Measurements from ENCODE around the gene ARHGEF10L.

ARHGEF10L gene

GRCh38 chr1:17521946-17522612, 17.4 kb upstream of the ARHGEF10L start:
- FAIRE-seq (no peak), DNase-seq (ENCODE audit: extremely low spot score, insufficient read length, low read depth) (no peak)

GRCh38 chr1:17523321-17524041, 16.0 kb upstream of the ARHGEF10L start:
- DNase-seq (ENCODE audit: extremely low spot score, insufficient read length, low read depth), result no peak
- FAIRE-seq, result no peak

- DNase-seq (ENCODE audit: extremely low spot score, insufficient read length, low read depth) (no peak), FAIRE-seq (no peak)
These were observed 14.9 kb upstream of the ARHGEF10L start for GRCh38 chr1:17524645-17525044.

- DNase-seq (ENCODE audit: extremely low spot score, insufficient read length, low read depth) (no peak), FAIRE-seq (no peak)
These were observed 13.4 kb upstream of the ARHGEF10L start for GRCh38 chr1:17525996-17526686.

GRCh38 chr1:17527036-17527914, 12.2 kb upstream of the ARHGEF10L start:
- FAIRE-seq (no peak), DNase-seq (ENCODE audit: extremely low spot score, insufficient read length, low read depth) (no peak)

- FAIRE-seq, result no peak
- no peak for DNase-seq (ENCODE audit: extremely low spot score, insufficient read length, low read depth)
These were observed 10.1 kb upstream of the ARHGEF10L start for GRCh38 chr1:17529381-17529780.

- FAIRE-seq (no peak), DNase-seq (ENCODE audit: extremely low spot score, insufficient read length, low read depth) (no peak)
These were observed 8.2 kb upstream of the ARHGEF10L start for GRCh38 chr1:17531343-17531681.

GRCh38 chr1:17531682-17532487, 7.6 kb upstream of the ARHGEF10L start:
- DNase-seq (ENCODE audit: extremely low spot score, insufficient read length, low read depth), result no peak
- FAIRE-seq, result no peak

- FAIRE-seq, result no peak
- no peak for DNase-seq (ENCODE audit: extremely low spot score, insufficient read length, low read depth)
These were observed 6.3 kb upstream of the ARHGEF10L start for GRCh38 chr1:17533201-17533600.

- FAIRE-seq, result no peak
These were observed 4.1 kb upstream of the ARHGEF10L start for GRCh38 chr1:17535300-17535936.

GRCh38 chr1:17538010-17538409, 1.5 kb upstream of the ARHGEF10L start:
- DNase-seq (ENCODE audit: extremely low spot score, insufficient read length, low read depth) (no peak), FAIRE-seq (no peak)

More at GRCh38 chr1:17535300-17535936, 4.1 kb upstream of the ARHGEF10L start:
- no peak for DNase-seq (ENCODE audit: extremely low spot score, insufficient read length, low read depth)

- DNase-seq (ENCODE audit: extremely low spot score, insufficient read length, low read depth), result no peak
These were observed 925 bp upstream of the ARHGEF10L start for GRCh38 chr1:17538428-17539117.

GRCh38 chr1:17539118-17539476, 401 bp upstream of the ARHGEF10L start:
- DNase-seq (ENCODE audit: extremely low spot score, insufficient read length, low read depth) (no peak), FAIRE-seq (no peak)

More at GRCh38 chr1:17538428-17539117, 925 bp upstream of the ARHGEF10L start:
- no peak for FAIRE-seq

- DNase-seq (ENCODE audit: extremely low spot score, insufficient read length, low read depth), result no peak
- no peak for FAIRE-seq
These were observed 930 bp downstream of the ARHGEF10L start for GRCh38 chr1:17540255-17541001.

- DNase-seq (ENCODE audit: extremely low spot score, insufficient read length, low read depth) (no peak), FAIRE-seq (no peak)
These were observed 3.1 kb downstream of the ARHGEF10L start for GRCh38 chr1:17542645-17543044.

- FAIRE-seq (no peak), DNase-seq (ENCODE audit: extremely low spot score, insufficient read length, low read depth) (no peak)
These were observed 5.4 kb downstream of the ARHGEF10L start for GRCh38 chr1:17544776-17545350.

- DNase-seq (ENCODE audit: extremely low spot score, insufficient read length, low read depth) (no peak), FAIRE-seq (no peak)
These were observed 5.9 kb downstream of the ARHGEF10L start for GRCh38 chr1:17545356-17545755.
